PC-9 (cell line): Measurements from ENCODE around the gene LYST. TPM values are rescaled to one million over a fixed set of nuclear protein-coding genes. Genes with fewer than 3 reads are reported as not detected.

Source experiments
- BruUV-seq: library from RNA; stranded (reverse); fragments of 400-500 nt; replicated peaks from 2 replicates; lab custom pipeline; 2021; lab: Mats Ljungman, UMichigan
- CTCF ChIA-PET: fragments of 300-600 bp; sonication (Branson Sonifier 250); formaldehyde crosslinking; loops from one replicate; lab custom pipeline; 2022; ENCODE audit warnings: antibody characterized with exemption; lab: Charles Lee
- POLR2A ChIA-PET: fragments of 300-600 bp; sonication (Branson Sonifier 250); formaldehyde crosslinking; loops from one replicate; lab custom pipeline; 2022; ENCODE audit warnings: antibody characterized with exemption; ENCODE audit not compliant: unreplicated experiment; lab: Charles Lee
- DNase-seq, 2 experiments: peaks; one replicate each; pipeline versions ENCODE4 v3.0.0 to v3.0.0-alpha.2; 2015 to 2022; ENCODE audit warnings: mixed read lengths in 1 of 2
- H2AFZ ChIP-seq: fragments of 200-600 bp; sonication (generic); 2 replicates; pipeline ENCODE4 v1.8.1; 2017; ENCODE audit warnings: antibody characterized with exemption
- H3F3A ChIP-seq: fragments of 200-600 bp; sonication (generic); 2 replicates; pipeline ENCODE4 v1.8.1; 2017; ENCODE audit warnings: antibody characterized with exemption, mild to moderate bottlenecking, low read depth; ENCODE audit not compliant: insufficient read depth
- H3K27ac ChIP-seq: fragments of 200-600 bp; sonication (generic); 2 replicates; pipeline ENCODE4 v1.6.1; 2016; ENCODE audit warnings: mixed run types
- H3K27me3 ChIP-seq: fragments of 200-600 bp; sonication (generic); 2 replicates; pipeline ENCODE4 v1.6.1; 2016; ENCODE audit warnings: low read depth, mixed run types; ENCODE audit not compliant: insufficient read depth
- H3K36me3 ChIP-seq: fragments of 200-600 bp; sonication (generic); 2 replicates; pipeline ENCODE4 v1.6.1; 2016; ENCODE audit warnings: low read depth, mixed run types
- H3K4me1 ChIP-seq: fragments of 200-600 bp; sonication (generic); replicated peaks from 2 replicates; pipeline ENCODE4 v1.6.1; 2016; ENCODE audit warnings: mixed run types; ENCODE audit not compliant: insufficient read depth
- H3K4me2 ChIP-seq: fragments of 200-600 bp; sonication (generic); 2 replicates; pipeline ENCODE4 v1.6.1; 2017; ENCODE audit warnings: mixed run types
- H3K4me3 ChIP-seq: fragments of 200-600 bp; sonication (generic); 2 replicates; pipeline ENCODE4 v1.6.1; 2016; ENCODE audit warnings: mixed run types
- H3K79me2 ChIP-seq: fragments of 200-600 bp; sonication (generic); 2 replicates; pipeline ENCODE4 v1.6.1; 2017; ENCODE audit warnings: low read depth, mixed run types
- H3K9me2 ChIP-seq: fragments of 200-600 bp; sonication (generic); 2 replicates; pipeline ENCODE4 v1.8.1; 2017; ENCODE audit warnings: mild to moderate bottlenecking; ENCODE audit not compliant: insufficient read depth
- H3K9me3 ChIP-seq: fragments of 200-600 bp; sonication (generic); 2 replicates; pipeline ENCODE4 v1.8.1; 2016; ENCODE audit warnings: low read depth; ENCODE audit not compliant: insufficient read depth
- H4K20me1 ChIP-seq: fragments of 200-600 bp; sonication (generic); 2 replicates; pipeline ENCODE4 v1.8.1; 2017; ENCODE audit not compliant: insufficient read depth
- EZH2 ChIP-seq: fragments of 200-600 bp; sonication (generic); IDR thresholded peaks from 2 replicates; pipeline ENCODE4 v1.8.0; 2017; ENCODE audit warnings: antibody characterized with exemption, low read depth
- intact Hi-C: fragments of 100-400 bp; cut with micrococcal nuclease; formaldehyde crosslinking; loops from one replicate; pipeline ENCODE4 v1.10.0; 2022; ENCODE audit not compliant: unreplicated experiment
- total RNA-seq: library from RNA; stranded (reverse); gene quantifications from 2 replicates; pipeline ENCODE4 v1.2.3, GENCODE V29; 2021
- TF ChIP-seq, protein P1 (sequence below): fragments of 200-600 bp; sonication (generic); conservative IDR thresholded peaks from 2 replicates; pipeline ENCODE4 v1.6.1; 2017; ENCODE audit warnings: mixed run types, antibody characterized with exemption, mild to moderate bottlenecking, moderate library complexity

LYST gene
- total RNA-seq, 1 experiment from 2014 or later, result 14.1 TPM

- POLR2A ChIA-PET, result no interaction called here
Observed at GRCh38 chr1:235876402-235876841, 9.7 kb upstream of the LYST start.

DNA sequence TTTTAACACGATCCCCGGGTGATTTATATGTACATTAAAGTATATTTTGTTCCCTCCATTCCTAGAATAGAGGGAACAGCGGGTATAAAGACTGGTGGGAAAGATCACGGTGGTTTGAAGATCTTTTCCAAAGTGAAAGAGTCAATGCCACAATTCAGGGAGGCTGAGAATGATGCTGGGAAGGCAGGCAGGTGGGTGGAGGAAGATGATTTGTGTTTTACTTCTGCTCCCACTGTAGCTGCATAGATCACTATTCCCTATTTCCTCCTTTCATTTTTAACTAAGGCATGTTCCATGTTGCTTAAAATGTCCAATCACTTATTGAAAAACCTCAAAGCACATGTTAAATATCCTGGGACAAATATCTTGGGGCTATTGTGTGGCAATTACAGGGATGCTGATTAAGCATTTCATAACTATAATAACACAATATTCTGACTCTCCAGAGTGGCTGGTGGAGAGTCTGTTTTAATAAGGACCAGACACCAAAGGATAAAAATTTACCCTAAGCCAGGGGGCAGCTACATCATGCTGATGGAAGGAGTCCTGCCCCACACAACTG, 8.4 kb upstream of the LYST start:
- CTCF ChIA-PET, result no interaction called here
- POLR2A ChIA-PET, result no interaction called here
- H3F3A ChIP-seq, result no peaks in the 10 kb centered on the region
- intact Hi-C loops, result no loop called here
- no peaks in the 10 kb centered on the region for H3K9me3 ChIP-seq
- H3K27me3 ChIP-seq, result no peaks in the 10 kb centered on the region
- BruUV-seq, result no TSS peak
- no peaks in the 10 kb centered on the region for H3K79me2 ChIP-seq
- no peaks in the 10 kb centered on the region for H3K9me2 ChIP-seq
- no peak overlapping the region for H3K4me2 ChIP-seq
- no peaks in the 10 kb centered on the region for H4K20me1 ChIP-seq
- no peak overlapping the region for H3K4me3 ChIP-seq
- H2AFZ ChIP-seq, result no peak overlapping the region
- no peaks in the 10 kb centered on the region for H3K36me3 ChIP-seq
- no peak overlapping the region for H3K27ac ChIP-seq
- no peak for TF ChIP-seq EZH2
- TF ChIP-seq, protein P1, sequence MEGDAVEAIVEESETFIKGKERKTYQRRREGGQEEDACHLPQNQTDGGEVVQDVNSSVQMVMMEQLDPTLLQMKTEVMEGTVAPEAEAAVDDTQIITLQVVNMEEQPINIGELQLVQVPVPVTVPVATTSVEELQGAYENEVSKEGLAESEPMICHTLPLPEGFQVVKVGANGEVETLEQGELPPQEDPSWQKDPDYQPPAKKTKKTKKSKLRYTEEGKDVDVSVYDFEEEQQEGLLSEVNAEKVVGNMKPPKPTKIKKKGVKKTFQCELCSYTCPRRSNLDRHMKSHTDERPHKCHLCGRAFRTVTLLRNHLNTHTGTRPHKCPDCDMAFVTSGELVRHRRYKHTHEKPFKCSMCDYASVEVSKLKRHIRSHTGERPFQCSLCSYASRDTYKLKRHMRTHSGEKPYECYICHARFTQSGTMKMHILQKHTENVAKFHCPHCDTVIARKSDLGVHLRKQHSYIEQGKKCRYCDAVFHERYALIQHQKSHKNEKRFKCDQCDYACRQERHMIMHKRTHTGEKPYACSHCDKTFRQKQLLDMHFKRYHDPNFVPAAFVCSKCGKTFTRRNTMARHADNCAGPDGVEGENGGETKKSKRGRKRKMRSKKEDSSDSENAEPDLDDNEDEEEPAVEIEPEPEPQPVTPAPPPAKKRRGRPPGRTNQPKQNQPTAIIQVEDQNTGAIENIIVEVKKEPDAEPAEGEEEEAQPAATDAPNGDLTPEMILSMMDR, result no peak
- no peak for DNase-seq
- H3K4me1 ChIP-seq, result no peaks in the 10 kb centered on the region

More at GRCh38 chr1:235876402-235876841, 9.7 kb upstream of the LYST start:
- DNase-seq, result no peak
- intact Hi-C loops, result no loop called here
- no peaks in the 10 kb centered on the region for H3K9me2 ChIP-seq
- BruUV-seq, result no TSS peak
- H3K4me3 ChIP-seq, result no peak overlapping the region
- H3K9me3 ChIP-seq, result no peaks in the 10 kb centered on the region
- no peak overlapping the region for H2AFZ ChIP-seq
- no peaks in the 10 kb centered on the region for H3K79me2 ChIP-seq
- H3K27me3 ChIP-seq, result no peaks in the 10 kb centered on the region
- CTCF ChIA-PET, result no interaction called here
- no peaks in the 10 kb centered on the region for H4K20me1 ChIP-seq
- H3F3A ChIP-seq, result no peaks in the 10 kb centered on the region
- H3K36me3 ChIP-seq, result no peaks in the 10 kb centered on the region
- no peak overlapping the region for H3K4me2 ChIP-seq
- TF ChIP-seq EZH2, result no peak
- TF ChIP-seq, protein P1, result no peak
- H3K4me1 ChIP-seq, result no peaks in the 10 kb centered on the region
- no peak overlapping the region for H3K27ac ChIP-seq

- ChIA-PET POLR2A (no interaction called here), CTCF (no interaction called here)
- H2AFZ ChIP-seq, result no peak overlapping the region
- H3K9me2 ChIP-seq, result no peaks in the 10 kb centered on the region
- no peak overlapping the region for H3K27ac ChIP-seq
- H3K4me2 ChIP-seq, result no peak overlapping the region
- BruUV-seq, result no TSS peak
- no peaks in the 10 kb centered on the region for H3K4me1 ChIP-seq
- no peak for DNase-seq
- no peaks in the 10 kb centered on the region for H3K79me2 ChIP-seq
- H3K9me3 ChIP-seq, result no peaks in the 10 kb centered on the region
- no peaks in the 10 kb centered on the region for H3F3A ChIP-seq
- TF ChIP-seq EZH2, result no peak
- TF ChIP-seq, protein P1, result no peak
- H3K4me3 ChIP-seq, result no peak overlapping the region
- H3K36me3 ChIP-seq, result no peaks in the 10 kb centered on the region
- H4K20me1 ChIP-seq, result no peaks in the 10 kb centered on the region
- intact Hi-C loops, result no loop called here
- H3K27me3 ChIP-seq, result no peaks in the 10 kb centered on the region
Observed at GRCh38 chr1:235874261-235874660, 7.6 kb upstream of the LYST start.
